Left lung (tissue), 10 donors: ENCODE data around the gene SLC25A41. TPM values are rescaled to one million over a fixed set of nuclear protein-coding genes. Genes with fewer than 3 reads are reported as not detected.

Experiments
- ATAC-seq: fragments of 200-7000 bp; cut with Tn5 transposase; one replicate; pipeline ENCODE4 v1.9.1; 2020; ENCODE audit warnings: moderate library complexity
- DNase-seq, 4 donors: peaks; one replicate each; pipeline ENCODE4 v3.0.0-alpha.2; 2013 to 2020
- H3K27ac ChIP-seq, 2 donors: fragments of 200-600 bp; sonication (generic) in 1 of 2; one replicate each; pipeline versions ENCODE4 v1.5.0 to v1.8.0; 2020 to 2021
- H3K27me3 ChIP-seq, 2 donors: fragments of 200-600 bp; sonication (generic) in 1 of 2; one replicate each; pipeline versions ENCODE4 v1.5.0 to v1.8.0; 2020 to 2021
- H3K36me3 ChIP-seq, 2 donors: fragments of 200-600 bp; sonication (generic) in 1 of 2; one replicate each; pipeline versions ENCODE4 v1.5.0 to v1.8.0; 2020 to 2021
- H3K4me1 ChIP-seq, 2 donors: fragments of 200-600 bp; one replicate each; pipeline ENCODE4 v1.8.0; 2021
- H3K4me3 ChIP-seq, 2 donors: fragments of 200-600 bp; sonication (generic) in 1 of 2; one replicate each; pipeline versions ENCODE4 v1.5.0 to v1.8.0; 2020 to 2021; ENCODE audit warnings: mild to moderate bottlenecking in 1 of 2
- H3K9me3 ChIP-seq, 2 donors: fragments of 200-600 bp; sonication (generic) in 1 of 2; one replicate each; pipeline versions ENCODE4 v1.5.0 to v1.8.0; 2020 to 2021
- CTCF ChIP-seq, 2 donors: fragments of 200-600 bp; sonication (generic) in 1 of 2; IDR thresholded peaks; one replicate each; pipeline versions ENCODE4 v1.5.0 to v1.8.0; 2021; ENCODE audit warnings: antibody characterized with exemption in 2 of 2
- intact Hi-C, 2 donors: fragments of 100-400 bp; cut with DNase I; formaldehyde crosslinking; loops; one replicate each; pipeline versions ENCODE4 v1.11.2 to v1.14.2; 2022
- polyA plus RNA-seq, 6 donors: library from polyadenylated mRNA; unstranded; fragments of 120-200 nt; gene quantifications; one replicate each; pipeline ENCODE4 v1.2.1, GENCODE V29; 2013; ENCODE audit not compliant: insufficient read length in 6 of 6
- total RNA-seq, 2 donors: library from RNA; stranded (reverse); fragmentation: NEBNext Ultra II Directional; extraction: Animal tissue kit (Norgen Biotek cat#: 25700); gene quantifications; one replicate each; pipeline ENCODE4 v1.2.1, GENCODE V29; 2021
- donor health status: DM: no; HTN: yes; CAD: no.
- donor health status: DM: no; HTN: no; CAD: no.

SLC25A41 gene
- total and polyA plus RNA-seq, 8 donors, result 0.31 to 1.7 (median 0.71) TPM

- no peaks in the 10 kb centered on the region for H3K4me1 ChIP-seq
- no peak for ATAC-seq
- no peak overlapping the region for H3K27ac ChIP-seq
- H3K9me3 ChIP-seq, result peaks cover 0 to 17% of the 10 kb centered on the region in 2 donors
- no peak for TF ChIP-seq CTCF (IDR thresholded peaks at IDR 0.05)
- no peak for DNase-seq
- peaks cover 0 to 32% of the 10 kb centered on the region in 2 donors for H3K36me3 ChIP-seq
- H3K4me3 ChIP-seq, result no peak overlapping the region
- no peaks in the 10 kb centered on the region for H3K27me3 ChIP-seq
- intact Hi-C loops, result no loop called here
Measured at GRCh38 chr19:6450166-6450565, 16.6 kb upstream of the SLC25A41 start.

GRCh38 chr19:6448045-6448444 lies 14.5 kb upstream of the SLC25A41 start:
- ATAC-seq (no peak), DNase-seq (no peak)
- Histone ChIP-seq H3K27ac (no peak overlapping the region), H3K9me3 (no peaks in the 10 kb centered on the region), H3K36me3 (peaks cover 0 to 15% of the 10 kb centered on the region in 2 donors), H3K4me3 (no peak overlapping the region), H3K4me1 (no peaks in the 10 kb centered on the region), H3K27me3 (no peaks in the 10 kb centered on the region)
- no peak for TF ChIP-seq CTCF (IDR thresholded peaks at IDR 0.05)
- intact Hi-C loops, result no loop called here

GRCh38 chr19:6446452-6446851 lies 12.9 kb upstream of the SLC25A41 start:
- ATAC-seq (no peak), DNase-seq (no peak)
- H3K27me3 ChIP-seq, result no peaks in the 10 kb centered on the region
- no peaks in the 10 kb centered on the region for H3K4me1 ChIP-seq
- no peak overlapping the region for H3K4me3 ChIP-seq
- TF ChIP-seq CTCF (IDR thresholded peaks at IDR 0.05), result no peak
- no peaks in the 10 kb centered on the region for H3K36me3 ChIP-seq
- no peak overlapping the region for H3K27ac ChIP-seq
- no peaks in the 10 kb centered on the region for H3K9me3 ChIP-seq
- intact Hi-C loops, result no loop called here

- H3K27me3 ChIP-seq, result no peaks in the 10 kb centered on the region
- ATAC-seq (no peak), DNase-seq (no peak)
- H3K4me1 ChIP-seq, result no peaks in the 10 kb centered on the region
- H3K36me3 ChIP-seq, result no peaks in the 10 kb centered on the region
- H3K27ac ChIP-seq, result no peak overlapping the region
- no peak overlapping the region for H3K4me3 ChIP-seq
- TF ChIP-seq CTCF (IDR thresholded peaks at IDR 0.05), result no peak
- intact Hi-C loops, result no loop called here
- no peaks in the 10 kb centered on the region for H3K9me3 ChIP-seq
Measured at GRCh38 chr19:6443986-6444385, 10.4 kb upstream of the SLC25A41 start.

- no peak for TF ChIP-seq CTCF (IDR thresholded peaks at IDR 0.05)
- no peak for ATAC-seq
- H3K27ac ChIP-seq, result no peak overlapping the region
- no peak for DNase-seq
- H3K9me3 ChIP-seq, result no peaks in the 10 kb centered on the region
- H3K27me3 ChIP-seq, result no peaks in the 10 kb centered on the region
- H3K4me1 ChIP-seq, result no peaks in the 10 kb centered on the region
- H3K4me3 ChIP-seq, result no peak overlapping the region
- no peaks in the 10 kb centered on the region for H3K36me3 ChIP-seq
- intact Hi-C loops, result no loop called here
Measured at GRCh38 chr19:6442087-6442688, 8.6 kb upstream of the SLC25A41 start.
